Measurements from ENCODE around the gene HHIPL1. TPM values are rescaled to one million over a fixed set of nuclear protein-coding genes. Genes with fewer than 3 reads are reported as not detected.

Gene HHIPL1
- total and polyA plus RNA-seq, 2 of the 8 experiments (the other 6 are each of a cell fraction or from before 2014, with no cell fraction given), result 1.5 to 2.6 TPM

- TF ChIP-seq POU5F1 (IDR thresholded peaks at IDR 0.05; ENCODE audit: low read depth, low read length) (no peak), YY1 (IDR thresholded peaks at IDR 0.05; ENCODE audit: low read depth, low read length) (no peak), MAFK (IDR thresholded peaks at IDR 0.05; ENCODE audit: low read depth, low read length) (no peak), RAD21 (IDR thresholded peaks at IDR 0.05 in 1 of 2, conservative IDR thresholded peaks at IDR 0.05 in 1 of 2; ENCODE audit: low read depth in 2 of 2, low read length in 2 of 2) (no peak), HDAC6 (IDR thresholded peaks at IDR 0.05; ENCODE audit: low read depth, low read length) (no peak), EP300 (IDR thresholded peaks at IDR 0.05; ENCODE audit: borderline replicate concordance in 1 of 2, low read depth in 2 of 2, low read length in 2 of 2) (no peak), E2F6 (IDR thresholded peaks at IDR 0.05) (no peak), KDM4A (IDR thresholded peaks at IDR 0.05; ENCODE audit: low read depth, low read length, severe bottlenecking) (no peak)
These were observed 12.8 kb downstream of the HHIPL1 start (continued) for GRCh38 chr14:99657645-99658155.

Measured in H1 (cell line).